NCI-H1105 treated with DMSO at 0.1 percent for 48 hours (cell line): ENCODE measurements around the gene ST6GALNAC3.

Experiments
- DNase-seq: peaks from one replicate; lab custom pipeline; 2025; lab: John Stamatoyannopoulos, UW

ST6GALNAC3 gene

GRCh38 chr1:76503736-76504135 is 429.2 kb downstream of the ST6GALNAC3 start:
- no peak for DNase-seq

GRCh38 chr1:76507376-76507775 is 432.8 kb downstream of the ST6GALNAC3 start:
- DNase-seq, result no peak

GRCh38 chr1:76508871-76509270 is 434.3 kb downstream of the ST6GALNAC3 start:
- DNase-seq, result no peak

GRCh38 chr1:76510672-76511557 is 436.4 kb downstream of the ST6GALNAC3 start:
- no peak for DNase-seq

- DNase-seq, result no peak
These were observed 437.1 kb downstream of the ST6GALNAC3 start for GRCh38 chr1:76511558-76512179.

GRCh38 chr1:76530953-76531352 is 456.4 kb downstream of the ST6GALNAC3 start:
- no peak for DNase-seq

GRCh38 chr1:76541618-76542017 is 467.1 kb downstream of the ST6GALNAC3 start:
- no peak for DNase-seq

- peak; percentile 71 for DNase-seq
These were observed 467.8 kb downstream of the ST6GALNAC3 start for GRCh38 chr1:76542359-76542758.

GRCh38 chr1:76543495-76543894 is 468.9 kb downstream of the ST6GALNAC3 start:
- no peak for DNase-seq

- no peak for DNase-seq
These were observed 471.9 kb downstream of the ST6GALNAC3 start for GRCh38 chr1:76546354-76546933.

- no peak for DNase-seq
These were observed 473.4 kb downstream of the ST6GALNAC3 start for GRCh38 chr1:76547916-76548315.

- DNase-seq, result no peak
These were observed 474.1 kb downstream of the ST6GALNAC3 start for GRCh38 chr1:76548513-76549100.

- DNase-seq, result no peak
These were observed 479.7 kb downstream of the ST6GALNAC3 start for GRCh38 chr1:76554283-76554682.

- DNase-seq, result no peak
These were observed 487.7 kb downstream of the ST6GALNAC3 start for GRCh38 chr1:76562292-76562691.

- no peak for DNase-seq
These were observed 494.2 kb downstream of the ST6GALNAC3 start for GRCh38 chr1:76568573-76569238.

- DNase-seq, result no peak
These were observed 496.7 kb downstream of the ST6GALNAC3 start for GRCh38 chr1:76571248-76571647.

- DNase-seq, result no peak
These were observed 497.7 kb downstream of the ST6GALNAC3 start for GRCh38 chr1:76572229-76572628.

- DNase-seq, result no peak
These were observed 502.5 kb downstream of the ST6GALNAC3 start for GRCh38 chr1:76576876-76577524.

- peak; percentile 96 for DNase-seq
These were observed 503.1 kb downstream of the ST6GALNAC3 start for GRCh38 chr1:76577525-76578185.

- no peak for DNase-seq
These were observed 505.7 kb downstream of the ST6GALNAC3 start for GRCh38 chr1:76580206-76580605.

- DNase-seq, result no peak
These were observed 507.2 kb downstream of the ST6GALNAC3 start for GRCh38 chr1:76581712-76582111.
